ENCODE measurements around the gene MFNG. TPM values are rescaled to one million over a fixed set of nuclear protein-coding genes. Genes with fewer than 3 reads are reported as not detected.

MFNG gene
- total RNA-seq, 3 donors from 2014 or later (not counting 1 experiment from before 2014, with no cell fraction given): 75.3 to 111 (median 110) TPM

GRCh38 chr22:37499789-37500540 is 13.8 kb upstream of the MFNG start:
- no peak for TF ChIP-seq CTCF (IDR thresholded peaks at IDR 0.05)
- H3K36me3 Mint-ChIP-seq: no peaks in the 10 kb centered on the region
- H3K4me3 Mint-ChIP-seq: no peak overlapping the region
- Histone ChIP-seq H3K27me3 (ENCODE audit: control insufficient read depth, insufficient read depth, low read length) (no peaks in the 10 kb centered on the region), H3K4me1 (ENCODE audit: control insufficient read depth, insufficient read depth, low read length) (peaks cover 20% of the 10 kb centered on the region), H3K36me3 (ENCODE audit: control insufficient read depth, insufficient read depth, low read length) (no peaks in the 10 kb centered on the region), H3K4me3 (ENCODE audit: low read length) (no peak overlapping the region), H3K9me3 (ENCODE audit: control insufficient read depth, insufficient read depth, low read length) (no peaks in the 10 kb centered on the region), H3K27ac (ENCODE audit: low read length) (no peak overlapping the region)
- ATAC-seq: no peak
- H3K27ac Mint-ChIP-seq: no peak overlapping the region
- H3K4me1 Mint-ChIP-seq: peaks cover 0 to 9% of the 10 kb centered on the region in 2 donors
- H3K9me3 Mint-ChIP-seq: no peaks in the 10 kb centered on the region
- peaks cover 0 to 11% of the 10 kb centered on the region in 2 donors for H3K27me3 Mint-ChIP-seq (ENCODE audit: low read depth in 2 of 2)
- DNase-seq: no peak
- intact Hi-C loops (cut with micrococcal nuclease): loop anchor here (10.0 kb wide), 1 partner anchor 185 kb away; no protein-coding TSS in a partner anchor
- 86% methylated on average over 11 of the region's 13 CpGs for WGBS (ENCODE audit: insufficient coverage)

GRCh38 chr22:37499027-37499707 is 13.0 kb upstream of the MFNG start:
- no peak overlapping the region for H3K27ac ChIP-seq (ENCODE audit: low read length)
- H3K4me3 Mint-ChIP-seq: no peak overlapping the region
- ATAC-seq (no peak), DNase-seq (no peak)
- intact Hi-C loops (cut with micrococcal nuclease): loop anchor here (10.0 kb wide), 1 partner anchor 184 kb away; no protein-coding TSS in a partner anchor
- peaks cover 20% of the 10 kb centered on the region for H3K4me1 ChIP-seq (ENCODE audit: control insufficient read depth, insufficient read depth, low read length)
- H3K27me3 ChIP-seq (ENCODE audit: control insufficient read depth, insufficient read depth, low read length): no peaks in the 10 kb centered on the region
- H3K9me3 Mint-ChIP-seq: no peaks in the 10 kb centered on the region
- no peaks in the 10 kb centered on the region for H3K36me3 Mint-ChIP-seq
- H3K27me3 Mint-ChIP-seq (ENCODE audit: low read depth in 2 of 2): peaks cover 0 to 11% of the 10 kb centered on the region in 2 donors
- no peaks in the 10 kb centered on the region for H3K9me3 ChIP-seq (ENCODE audit: control insufficient read depth, insufficient read depth, low read length)
- H3K4me1 Mint-ChIP-seq: peaks cover 0 to 9% of the 10 kb centered on the region in 2 donors
- TF ChIP-seq CTCF (IDR thresholded peaks at IDR 0.05): no peak
- 61% methylated on average over 12 of the region's 12 CpGs for WGBS (ENCODE audit: insufficient coverage)
- H3K27ac Mint-ChIP-seq: no peak overlapping the region
- no peak overlapping the region for H3K4me3 ChIP-seq (ENCODE audit: low read length)
- H3K36me3 ChIP-seq (ENCODE audit: control insufficient read depth, insufficient read depth, low read length): no peaks in the 10 kb centered on the region

- no peak overlapping the region for H3K27ac Mint-ChIP-seq
- H3K27ac ChIP-seq (ENCODE audit: low read length): no peak overlapping the region
- peak; percentile 56 to 97 (median 95) for ATAC-seq
- TF ChIP-seq CTCF (IDR thresholded peaks at IDR 0.05): peak; percentile 64
- no peak overlapping the region for H3K4me3 Mint-ChIP-seq
- intact Hi-C loops (cut with micrococcal nuclease): loop anchor here (10.0 kb wide), 1 partner anchor 184 kb away; no protein-coding TSS in a partner anchor
- H3K9me3 ChIP-seq (ENCODE audit: control insufficient read depth, insufficient read depth, low read length): no peaks in the 10 kb centered on the region
- DNase-seq: peak; percentile 52 to 86
- no peaks in the 10 kb centered on the region for H3K36me3 Mint-ChIP-seq
- no peaks in the 10 kb centered on the region for H3K27me3 ChIP-seq (ENCODE audit: control insufficient read depth, insufficient read depth, low read length)
- H3K4me1 ChIP-seq (ENCODE audit: control insufficient read depth, insufficient read depth, low read length): peaks cover 20% of the 10 kb centered on the region
- H3K4me1 Mint-ChIP-seq: peaks cover 5 to 13% of the 10 kb centered on the region in 2 donors
- peaks cover 0 to 13% of the 10 kb centered on the region in 2 donors for H3K27me3 Mint-ChIP-seq (ENCODE audit: low read depth in 2 of 2)
- no peak overlapping the region for H3K4me3 ChIP-seq (ENCODE audit: low read length)
- H3K36me3 ChIP-seq (ENCODE audit: control insufficient read depth, insufficient read depth, low read length): no peaks in the 10 kb centered on the region
- 35% methylated on average over 15 of the region's 15 CpGs for WGBS (ENCODE audit: insufficient coverage)
- H3K9me3 Mint-ChIP-seq: no peaks in the 10 kb centered on the region
Measured at GRCh38 chr22:37498289-37498909, 12.2 kb upstream of the MFNG start.
